GM19452 (cell line): ENCODE results near the gene THPO.
"Not testable (repeated sequence)": the region's sequence is repeated elsewhere in the genome, so short reads cannot be mapped to it uniquely, and the experiment has no call there.

ENCODE experiments used
- ATAC-seq: cut with Tn5 transposase; IDR thresholded peaks from one replicate; pipeline ENCODE4 v1.9.1; 2021; ENCODE audit not compliant: unreplicated experiment

THPO gene

DNA sequence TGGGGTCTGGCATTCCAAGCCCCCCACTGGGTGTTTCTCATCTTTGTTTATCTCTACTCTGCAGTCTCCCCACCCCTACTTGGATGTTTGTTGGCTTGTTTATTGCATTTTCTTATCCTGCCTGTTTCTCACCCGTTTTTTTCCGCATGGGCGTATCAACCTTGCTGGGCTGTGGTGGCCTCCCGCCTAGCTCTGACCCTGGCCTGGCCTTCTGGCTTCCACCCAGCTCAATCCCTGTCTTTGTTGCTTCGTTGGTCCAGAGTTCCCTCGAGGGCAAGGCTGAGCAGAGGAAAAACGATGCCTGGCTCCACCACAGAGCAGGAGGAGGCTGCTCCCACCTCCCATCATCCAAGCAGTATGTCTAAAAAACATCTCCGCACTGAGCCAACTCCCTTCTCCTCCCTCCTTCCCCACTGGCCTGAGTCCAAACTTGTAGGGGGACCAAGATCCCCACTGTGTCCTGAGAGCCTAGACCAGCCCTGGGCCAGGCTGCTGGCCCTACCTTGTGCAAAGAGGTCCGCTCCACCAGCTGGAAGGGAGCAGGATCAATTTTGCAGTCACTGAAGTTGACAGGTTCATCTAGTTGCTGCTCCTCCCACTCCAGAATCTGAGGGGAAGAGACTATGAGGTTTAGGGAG, 26.4 kb downstream of the THPO start:
- ATAC-seq, result no peak

DNA sequence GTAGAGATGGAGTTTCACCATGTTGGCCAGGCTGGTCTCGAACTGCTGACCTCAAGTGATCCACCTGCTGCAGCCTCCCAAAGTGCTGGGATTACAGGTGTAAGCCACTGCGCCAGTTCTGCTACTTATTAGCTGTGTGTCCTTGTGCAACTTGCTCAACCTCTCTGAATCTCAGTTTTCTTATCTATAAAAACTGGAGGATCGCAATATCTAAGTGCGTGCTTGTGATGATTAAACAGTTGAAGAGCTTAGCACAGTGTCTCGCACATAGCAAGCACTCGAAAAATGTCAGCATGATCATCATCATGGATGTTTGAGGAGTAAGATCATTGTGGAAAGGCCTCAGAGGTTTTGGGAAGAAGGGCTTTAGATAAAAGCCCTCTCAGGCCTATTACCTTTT, 27.4 kb downstream of the THPO start:
- ATAC-seq, result no peak

DNA sequence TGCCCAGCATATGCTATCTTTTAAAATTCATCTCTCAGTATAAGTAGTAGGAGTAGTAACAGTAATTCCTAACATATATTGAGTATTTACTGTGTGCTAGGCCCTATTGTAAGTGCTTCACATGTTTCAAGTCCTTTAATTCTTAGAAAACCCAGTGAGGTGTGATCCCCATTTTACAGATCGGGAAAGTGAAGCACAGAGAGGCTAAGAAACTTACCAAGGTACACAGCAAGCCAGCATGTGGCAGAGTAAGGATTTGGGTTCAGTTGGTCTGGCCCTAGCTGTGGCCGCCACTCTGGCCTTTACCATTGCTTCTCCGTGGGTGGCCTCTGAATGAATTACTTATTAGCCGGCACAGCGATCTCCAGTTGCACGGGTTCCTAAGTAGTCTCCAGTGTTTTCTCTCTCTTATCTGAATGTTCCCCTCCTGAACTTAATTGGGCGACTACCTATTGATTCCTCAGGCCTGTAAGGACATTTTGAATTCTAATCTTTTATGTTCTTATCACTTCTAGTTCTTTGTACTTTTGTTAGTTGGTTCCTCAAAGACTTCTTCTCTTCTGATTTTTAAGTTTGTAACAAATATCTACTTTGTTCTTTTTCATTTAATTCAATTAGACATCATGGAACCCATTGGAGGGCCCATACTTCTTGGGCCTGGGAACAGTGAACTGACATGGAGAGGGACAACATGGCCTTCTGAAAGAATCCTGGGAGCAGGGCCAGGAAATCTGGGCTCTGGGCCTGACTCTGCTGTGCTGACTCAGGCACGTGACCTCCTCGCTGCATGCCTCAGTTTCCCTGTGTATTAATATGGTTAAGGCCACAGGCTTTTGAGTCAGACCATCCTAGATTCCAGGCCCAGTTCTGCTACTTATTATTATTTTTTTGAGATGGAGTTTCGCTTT, 28.2 kb downstream of the THPO start:
- ATAC-seq, result no peak

DNA sequence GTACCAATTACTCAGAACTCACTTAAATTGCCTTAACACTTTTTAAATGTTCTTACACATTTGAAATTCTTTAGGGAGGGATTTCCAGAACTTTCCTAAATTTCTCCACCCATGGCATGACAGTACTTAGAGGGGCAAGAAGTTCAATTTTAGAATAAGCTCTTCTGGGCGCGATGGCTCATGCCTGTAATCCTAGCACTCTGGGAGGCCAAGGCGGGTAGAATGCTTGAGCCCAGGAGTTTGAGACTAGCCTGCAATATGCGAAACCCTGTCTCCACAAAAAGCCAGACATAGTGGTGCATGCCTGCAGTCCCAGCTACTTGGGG, 30.0 kb downstream of the THPO start:
- no peak for ATAC-seq

DNA sequence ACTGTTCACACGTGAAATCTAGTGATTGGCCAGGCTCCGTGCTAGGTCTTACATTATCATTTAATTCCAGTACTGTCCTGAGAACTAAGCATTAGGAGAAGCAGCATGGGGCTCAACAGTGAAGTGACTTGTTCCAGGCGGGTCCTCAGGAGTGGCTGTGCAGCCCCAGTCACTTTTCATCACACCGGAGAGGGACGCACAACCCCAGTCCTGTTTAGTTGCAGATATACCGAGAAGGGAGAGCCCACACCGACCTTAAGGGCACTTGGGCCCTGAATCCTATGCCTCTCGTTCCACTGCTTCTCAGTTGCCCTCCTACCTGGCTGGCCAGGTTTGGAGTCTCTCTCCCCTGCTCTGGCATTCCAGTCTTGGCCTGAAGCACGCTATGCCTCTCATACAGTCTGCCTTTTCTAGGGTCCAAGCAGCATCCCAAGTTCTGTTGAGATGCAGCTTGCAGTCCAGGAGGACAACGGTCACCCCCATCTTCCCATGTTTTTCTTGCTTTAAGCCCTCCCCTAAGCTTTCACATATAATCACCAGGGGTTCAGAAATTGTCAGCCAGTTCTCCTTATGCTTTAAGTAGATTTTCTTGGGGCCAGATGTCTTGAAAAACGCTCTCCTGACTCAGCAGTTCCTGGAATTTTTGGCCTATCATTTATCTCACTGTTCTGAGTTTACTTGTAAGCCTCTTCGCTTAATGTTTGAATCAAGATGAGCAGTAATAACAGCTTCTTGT, 30.5 kb downstream of the THPO start:
- ATAC-seq, result no peak

DNA sequence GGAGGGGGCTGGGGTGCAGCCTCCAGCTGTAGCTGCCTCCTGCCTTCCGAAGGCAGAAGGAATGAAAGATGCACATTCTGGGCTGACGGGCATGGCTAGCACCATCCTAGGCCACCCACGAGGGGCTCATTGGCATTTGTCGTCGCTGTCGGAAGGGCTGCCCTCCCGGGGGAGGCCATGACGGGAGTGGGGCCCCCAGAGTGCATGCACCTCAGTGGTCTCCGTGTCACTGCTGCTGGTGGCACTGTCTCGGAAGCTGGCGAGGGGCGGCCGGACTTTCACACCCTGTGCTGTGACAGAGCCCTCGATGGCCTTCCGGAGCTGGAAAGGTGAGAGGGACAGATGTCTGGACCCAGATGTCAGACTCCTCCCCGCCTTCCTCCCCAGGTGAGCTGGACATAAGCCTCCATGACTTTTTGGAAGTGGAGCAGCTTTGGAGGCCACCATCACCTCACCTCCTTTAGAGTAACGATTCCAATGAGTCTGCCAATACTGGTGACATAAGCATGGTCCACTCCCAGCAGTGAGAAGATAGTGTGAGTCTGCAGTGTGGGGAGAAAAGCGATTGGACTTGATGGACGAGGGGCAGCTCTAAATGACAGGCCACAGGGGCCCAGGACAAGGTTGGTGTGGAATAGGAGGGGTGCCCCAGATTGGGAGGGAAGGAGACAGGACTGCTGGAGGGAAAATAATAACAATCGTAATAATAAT, 31.4 kb downstream of the THPO start:
- ATAC-seq, result no peak

DNA sequence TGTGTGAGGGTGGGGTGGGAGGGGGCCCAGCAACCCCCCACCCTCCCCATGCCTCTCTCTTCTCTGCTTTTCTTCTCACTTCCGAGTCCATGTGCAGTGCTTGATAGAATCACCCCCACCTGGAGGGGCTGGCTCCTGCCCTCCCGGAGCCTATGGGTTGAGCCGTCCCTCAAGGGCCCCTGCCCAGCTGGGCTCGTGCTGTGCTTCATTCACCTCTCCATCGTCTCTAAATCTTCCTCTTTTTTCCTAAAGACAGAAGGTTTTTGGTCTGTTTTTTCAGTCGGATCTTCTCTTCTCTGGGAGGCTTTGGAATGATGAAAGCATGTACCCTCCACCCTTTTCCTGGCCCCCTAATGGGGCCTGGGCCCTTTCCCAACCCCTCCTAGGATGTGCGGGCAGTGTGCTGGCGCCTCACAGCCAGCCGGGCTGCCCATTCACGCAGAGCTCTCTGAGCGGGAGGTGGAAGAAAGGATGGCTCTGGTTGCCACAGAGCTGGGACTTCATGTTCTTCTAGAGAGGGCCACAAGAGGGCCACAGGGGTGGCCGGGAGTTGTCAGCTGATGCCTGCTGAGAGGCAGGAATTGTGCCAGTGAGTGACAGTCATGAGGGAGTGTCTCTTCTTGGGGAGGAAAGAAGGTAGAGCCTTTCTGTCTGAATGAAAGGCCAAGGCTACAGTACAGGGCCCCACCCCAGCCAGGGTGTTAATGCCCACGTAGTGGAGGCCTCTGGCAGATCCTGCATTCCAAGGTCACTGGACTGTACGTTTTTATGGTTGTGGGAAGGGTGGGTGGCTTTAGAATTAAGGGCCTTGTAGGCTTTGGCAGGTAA, 32.5 kb downstream of the THPO start:
- ATAC-seq, result no peak

DNA sequence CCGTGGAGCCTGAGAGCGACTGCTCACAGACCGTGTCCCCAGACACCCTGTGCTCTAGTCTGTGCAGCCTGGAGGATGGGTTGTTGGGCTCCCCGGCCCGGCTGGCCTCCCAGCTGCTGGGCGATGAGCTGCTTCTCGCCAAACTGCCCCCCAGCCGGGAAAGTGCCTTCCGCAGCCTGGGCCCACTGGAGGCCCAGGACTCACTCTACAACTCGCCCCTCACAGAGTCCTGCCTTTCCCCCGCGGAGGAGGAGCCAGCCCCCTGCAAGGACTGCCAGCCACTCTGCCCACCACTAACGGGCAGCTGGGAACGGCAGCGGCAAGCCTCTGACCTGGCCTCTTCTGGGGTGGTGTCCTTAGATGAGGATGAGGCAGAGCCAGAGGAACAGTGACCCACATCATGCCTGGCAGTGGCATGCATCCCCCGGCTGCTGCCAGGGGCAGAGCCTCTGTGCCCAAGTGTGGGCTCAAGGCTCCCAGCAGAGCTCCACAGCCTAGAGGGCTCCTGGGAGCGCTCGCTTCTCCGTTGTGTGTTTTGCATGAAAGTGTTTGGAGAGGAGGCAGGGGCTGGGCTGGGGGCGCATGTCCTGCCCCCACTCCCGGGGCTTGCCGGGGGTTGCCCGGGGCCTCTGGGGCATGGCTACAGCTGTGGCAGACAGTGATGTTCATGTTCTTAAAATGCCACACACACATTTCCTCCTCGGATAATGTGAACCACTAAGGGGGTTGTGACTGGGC, 33.3 kb downstream of the THPO start:
- no peak for ATAC-seq

DNA sequence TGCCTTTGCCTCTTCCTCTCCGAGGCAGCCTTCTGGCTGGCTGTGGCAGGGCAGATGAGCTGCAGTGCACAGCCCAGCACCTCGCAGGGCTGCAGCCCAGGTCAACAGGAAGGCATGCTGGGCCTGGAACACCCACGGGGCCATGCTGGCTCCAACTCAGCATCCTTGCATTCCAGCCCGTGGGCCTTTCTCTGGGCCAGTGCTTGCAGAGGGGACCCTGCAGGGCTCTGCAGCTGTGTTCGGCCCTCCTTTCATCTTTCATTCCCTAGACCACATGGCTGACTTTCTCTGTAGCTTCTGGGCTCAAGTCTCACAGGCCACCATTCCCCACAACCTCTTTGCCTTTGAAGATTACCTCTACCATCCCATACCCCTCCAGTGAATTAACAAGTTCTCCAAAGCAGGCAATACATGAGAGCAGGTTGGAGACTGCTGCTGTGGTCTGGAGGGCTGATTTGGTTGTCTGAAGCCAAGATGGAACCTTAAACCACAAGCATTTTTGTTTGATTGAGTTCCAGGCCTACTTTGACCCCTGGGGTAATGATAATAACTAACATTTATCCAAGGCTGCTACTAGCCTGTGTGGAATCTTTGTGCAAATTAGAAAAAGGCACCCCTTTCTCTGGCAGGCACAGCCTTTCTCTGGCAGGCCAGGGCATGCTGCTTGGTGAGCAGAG, 34.7 kb downstream of the THPO start:
- no peak for ATAC-seq

DNA sequence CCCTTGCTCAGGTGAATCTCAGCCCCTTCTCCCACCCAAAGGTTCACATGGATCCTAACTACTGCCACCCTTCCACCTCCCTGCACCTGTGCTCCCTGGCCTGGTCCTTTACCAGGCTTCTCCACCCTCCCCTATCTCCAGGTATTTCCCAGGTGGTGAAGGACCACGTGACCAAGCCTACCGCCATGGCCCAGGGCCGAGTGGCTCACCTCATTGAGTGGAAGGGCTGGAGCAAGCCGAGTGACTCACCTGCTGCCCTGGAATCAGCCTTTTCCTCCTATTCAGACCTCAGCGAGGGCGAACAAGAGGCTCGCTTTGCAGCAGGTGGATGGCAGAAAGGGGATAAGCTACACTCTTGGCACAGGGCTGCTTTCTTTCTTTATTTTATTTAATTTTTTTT, 36.1 kb downstream of the THPO start:
- no peak for ATAC-seq

DNA sequence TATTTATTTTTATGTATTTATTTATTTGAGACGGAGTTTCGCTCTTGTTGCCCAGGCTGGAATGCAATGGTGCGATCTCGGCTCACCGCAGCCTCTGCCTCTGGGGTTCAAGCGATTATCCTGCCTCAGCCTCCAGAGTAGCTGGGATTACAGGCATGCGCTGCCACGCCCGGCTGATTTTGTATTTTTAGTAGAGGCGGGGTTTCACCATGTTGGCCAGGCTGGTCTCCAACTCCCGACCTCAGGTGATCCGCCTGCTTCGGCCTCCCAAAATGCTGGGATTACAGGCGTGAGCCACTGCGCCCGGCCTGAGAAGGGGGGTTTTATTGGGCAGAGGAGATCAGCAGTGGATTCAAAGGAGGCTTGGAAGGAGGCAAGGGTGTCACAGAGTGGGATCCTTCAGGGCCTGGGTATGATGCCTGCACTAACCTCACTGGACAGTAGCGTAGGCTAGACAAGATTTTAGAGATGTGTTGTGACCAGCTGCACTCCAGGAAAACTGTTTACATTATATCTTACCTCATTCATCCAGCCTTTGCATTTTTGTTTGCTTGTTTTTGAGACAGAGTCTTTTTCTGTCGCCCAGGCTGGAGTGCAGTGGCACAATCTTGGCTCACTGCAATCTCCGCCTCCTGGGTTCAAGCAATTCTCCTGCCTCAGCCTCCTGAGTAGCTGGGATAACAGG, 38.4 kb downstream of the THPO start:
- ATAC-seq, result not testable (repeated sequence)

DNA sequence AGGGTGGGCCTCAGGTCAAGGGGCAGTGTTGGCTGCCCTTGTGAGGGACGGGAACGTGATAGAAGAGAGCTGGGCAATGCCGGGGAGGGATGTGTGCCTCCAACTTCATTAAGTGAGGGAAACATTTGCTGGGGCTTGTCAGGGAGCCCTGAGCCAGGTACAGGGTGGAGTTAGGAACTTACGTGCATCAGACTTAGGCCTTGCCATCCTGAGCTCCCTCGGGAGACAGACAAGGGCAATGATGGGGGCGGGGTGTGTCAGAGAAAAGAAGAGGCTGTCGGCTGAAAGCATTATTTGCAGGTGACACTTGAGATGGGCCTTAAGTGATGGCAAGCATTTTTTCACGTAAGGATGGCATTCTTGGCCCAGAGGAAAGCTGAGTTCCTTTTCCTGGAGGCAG, 39.0 kb downstream of the THPO start:
- ATAC-seq, result no peak

DNA sequence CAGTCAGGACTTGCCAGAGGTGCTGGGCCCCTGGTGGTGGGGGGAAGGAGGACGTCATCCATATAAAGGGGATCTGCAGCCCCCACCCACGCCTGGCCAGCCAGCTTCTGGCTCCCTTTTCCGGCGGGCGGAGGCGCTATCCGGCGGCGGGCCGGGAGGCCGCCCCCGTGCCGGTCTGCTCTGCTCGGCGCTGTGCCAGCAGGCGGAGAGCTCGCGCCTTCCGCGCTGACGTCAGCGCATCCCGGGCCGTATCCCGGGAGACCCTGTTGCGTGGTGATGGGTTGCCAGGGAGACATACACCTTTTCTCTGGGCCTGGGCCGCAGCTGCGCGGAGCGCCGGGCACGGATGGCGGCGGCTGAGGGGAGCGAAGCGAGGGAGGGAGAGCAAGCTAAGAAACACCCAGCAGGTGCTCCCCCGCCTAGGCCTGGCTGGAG, 39.5 kb downstream of the THPO start:
- ATAC-seq, result no peak

DNA sequence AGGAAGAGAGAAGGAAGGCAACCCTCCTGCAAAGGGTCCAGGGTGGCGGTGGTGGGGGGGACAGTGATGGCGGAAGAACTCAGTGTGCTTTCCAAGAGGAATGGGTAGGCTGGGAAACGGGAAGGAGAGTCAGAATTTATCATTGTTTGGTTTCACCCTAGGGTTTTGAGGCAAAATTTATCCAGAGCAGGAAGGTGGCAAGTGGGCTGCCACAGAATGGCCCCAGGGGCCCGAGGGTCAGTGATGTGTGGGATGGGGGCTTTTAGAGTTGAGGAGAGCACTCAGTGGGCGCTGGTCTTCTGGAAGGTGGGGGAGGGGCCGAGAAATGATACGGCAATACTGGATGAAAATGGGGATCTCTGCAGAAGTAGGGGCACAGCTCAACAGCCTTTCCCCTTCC, 40.0 kb downstream of the THPO start:
- no peak for ATAC-seq

DNA sequence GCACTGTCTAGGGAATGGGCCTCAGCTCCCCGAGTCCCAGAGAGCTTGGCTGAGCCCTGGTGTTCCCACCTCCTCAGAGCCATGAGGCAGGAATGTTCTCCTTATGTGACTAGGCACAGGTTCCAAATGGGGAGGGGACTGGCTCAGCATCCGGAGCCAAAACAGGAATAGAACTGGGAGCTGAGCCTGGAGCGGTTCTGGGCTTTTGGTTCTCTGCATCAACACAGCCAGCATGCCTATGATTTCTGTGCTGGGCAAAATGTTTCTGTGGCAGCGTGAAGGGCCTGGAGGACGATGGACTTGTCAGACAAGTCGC, 40.6 kb downstream of the THPO start, which contains the start of gene FAM131A:
Gene FAM131A, plus strand, starts transcription at position 202 of the 316 bp plus-strand sequence. Its CDS starts 31 bp downstream, at position 233.
- ATAC-seq, result no peak

DNA sequence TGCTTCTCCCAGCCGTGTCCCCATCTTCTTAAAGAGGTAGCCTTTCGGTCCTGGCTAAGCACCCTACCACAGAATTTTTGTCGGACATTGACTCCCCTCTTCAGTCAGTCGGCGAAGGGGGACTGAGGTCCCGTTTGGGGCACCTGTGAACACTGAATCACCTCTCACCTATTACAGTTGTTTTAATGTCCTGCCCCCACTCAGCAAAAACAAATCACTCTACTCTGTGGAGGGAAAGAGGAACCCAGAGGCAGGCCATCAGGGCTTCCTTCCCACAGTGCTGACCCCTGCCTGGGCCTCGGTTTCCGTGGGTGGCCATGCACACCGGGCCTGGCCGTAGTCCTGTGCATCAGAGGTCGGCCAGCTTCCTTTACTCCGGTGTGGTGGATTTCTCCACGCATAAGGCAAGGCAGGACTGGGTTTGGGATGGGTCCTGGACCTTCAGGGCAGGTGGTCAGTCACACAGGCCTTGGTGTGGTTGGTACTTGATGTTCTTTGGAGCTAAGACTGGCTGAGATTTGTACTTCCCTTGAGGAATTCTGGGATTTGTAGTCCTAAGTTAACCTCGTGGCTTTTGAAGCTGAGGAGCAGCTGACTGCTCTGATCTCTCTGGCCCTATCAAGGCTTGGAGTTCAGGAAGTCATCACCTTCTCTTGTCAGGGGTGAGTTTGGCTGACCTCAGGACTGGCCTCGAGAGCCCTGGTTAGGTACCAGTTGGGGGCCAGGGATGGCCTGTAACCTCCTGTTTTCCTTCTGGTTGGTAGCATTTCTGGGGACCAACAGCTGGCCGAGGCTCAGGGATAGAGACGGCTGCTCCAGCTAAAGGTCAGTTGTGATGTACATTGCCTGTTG, 41.2 kb downstream of the THPO start:
- ATAC-seq, result no peak

DNA sequence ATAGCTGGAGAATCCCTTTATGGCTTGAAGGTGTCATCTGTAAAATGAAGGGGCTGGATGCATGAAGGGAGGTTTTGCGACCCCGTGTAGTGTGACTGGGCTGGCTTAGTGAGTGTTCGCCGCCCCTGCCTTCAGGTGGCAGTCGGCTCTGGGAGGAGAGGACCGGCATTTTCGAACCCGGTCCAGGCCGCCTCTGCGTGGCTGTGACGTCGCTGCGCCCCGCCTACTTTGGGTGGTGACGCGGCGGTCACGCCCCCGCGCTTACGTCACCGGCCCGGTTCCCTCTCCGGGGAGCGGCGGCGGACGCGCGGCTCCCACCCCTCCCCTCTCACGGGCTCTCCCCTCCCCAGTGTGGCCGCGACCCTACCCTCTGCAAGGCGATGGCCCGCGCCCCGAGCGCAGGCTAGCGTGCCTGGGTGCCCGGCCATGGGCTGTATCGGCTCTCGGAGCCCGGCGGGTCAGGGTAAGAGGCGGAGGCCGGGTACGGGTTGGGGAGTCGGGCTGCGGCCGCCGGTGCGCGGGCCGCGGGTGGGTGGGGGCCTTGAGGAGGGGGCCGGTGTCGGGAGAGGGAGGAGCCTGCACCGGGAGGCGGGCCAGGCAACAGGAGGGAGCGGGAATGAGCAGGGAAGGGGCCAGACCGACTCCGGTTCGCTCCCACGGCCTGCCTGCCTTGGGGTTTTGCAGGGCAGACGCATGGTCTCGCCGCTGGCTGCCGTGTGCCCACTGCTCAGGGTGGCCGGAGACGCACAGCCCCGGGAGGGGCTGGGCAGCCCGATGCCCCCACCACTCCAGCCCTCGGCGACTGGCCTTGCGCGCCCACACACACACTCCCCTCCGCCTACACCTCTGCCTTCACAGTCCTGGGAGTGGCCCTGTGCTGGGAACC, 42.1 kb downstream of the THPO start:
- ATAC-seq, result peak; percentile 80
